Activated CD4-positive, alpha-beta T cell treated with anti-CD3 and anti-CD28 coated beads, Interleukin-2, amount 50 U/mL, for 48 hours (primary cell): ENCODE results near the gene EPS8L2.
"Not testable (repeated sequence)": the region's sequence is repeated elsewhere in the genome, so short reads cannot be mapped to it uniquely, and the experiment has no call there.

ENCODE experiments used
- DNase-seq, 2 experiments: peaks; one replicate each; pipeline ENCODE4 v3.0.0-alpha.2; 2020

Gene EPS8L2

GRCh38 chr11:705646-706438 is at the start of gene EPS8L2:
Gene EPS8L2 (plus strand): TSS chr11:706231. CDS start chr11:709408, 3,177 bp downstream.
- no peak for DNase-seq

DNA sequence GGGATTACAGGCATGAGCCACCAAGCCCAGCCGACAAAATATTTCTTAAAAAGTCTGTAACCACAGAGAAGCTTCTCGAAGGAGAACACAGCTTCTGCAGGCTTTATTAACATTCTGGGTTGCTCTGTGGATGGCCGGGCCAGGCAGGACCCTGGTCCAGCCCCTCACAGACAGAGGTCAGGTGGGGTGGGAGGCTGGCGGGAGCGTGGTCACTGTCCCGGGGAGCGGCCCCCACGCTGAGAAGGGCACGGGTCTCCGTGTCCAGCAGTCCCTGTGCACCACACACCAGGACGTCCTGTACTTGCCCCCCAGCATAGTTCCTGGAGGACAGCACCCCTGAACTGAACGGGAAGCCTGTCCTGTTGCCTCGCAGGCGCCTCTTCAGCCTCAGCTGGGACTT is 49.6 kb upstream of the EPS8L2 start:
- no peak for DNase-seq

DNA sequence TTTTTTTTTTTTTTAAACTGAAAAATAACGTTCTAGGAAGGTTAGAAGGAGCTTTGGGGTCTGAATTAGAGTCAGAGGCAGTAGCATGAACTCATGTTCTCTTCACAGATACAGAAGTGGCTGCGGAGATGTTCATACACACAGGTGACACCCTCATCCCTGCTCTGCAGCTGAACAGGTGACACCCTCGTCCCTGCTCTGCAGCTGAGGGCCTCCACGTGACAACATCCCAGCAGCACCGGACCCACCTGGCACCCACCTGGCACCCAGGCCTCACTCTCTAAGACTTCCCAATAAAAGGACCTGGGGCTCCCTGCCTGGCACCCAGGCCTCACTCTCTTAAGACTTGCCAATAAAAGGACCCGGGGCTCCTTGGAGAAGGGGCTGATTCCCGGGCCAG is 49.2 kb upstream of the EPS8L2 start:
- DNase-seq, result no peak

- no peak for DNase-seq
Observed at GRCh38 chr11:657691-658126, 48.3 kb upstream of the EPS8L2 start.

GRCh38 chr11:659532-660085 is 46.4 kb upstream of the EPS8L2 start:
- no peak for DNase-seq

GRCh38 chr11:660281-660680 is 45.8 kb upstream of the EPS8L2 start:
- no peak for DNase-seq

- DNase-seq, result no peak
Observed at GRCh38 chr11:660681-661444, 45.2 kb upstream of the EPS8L2 start.

DNA sequence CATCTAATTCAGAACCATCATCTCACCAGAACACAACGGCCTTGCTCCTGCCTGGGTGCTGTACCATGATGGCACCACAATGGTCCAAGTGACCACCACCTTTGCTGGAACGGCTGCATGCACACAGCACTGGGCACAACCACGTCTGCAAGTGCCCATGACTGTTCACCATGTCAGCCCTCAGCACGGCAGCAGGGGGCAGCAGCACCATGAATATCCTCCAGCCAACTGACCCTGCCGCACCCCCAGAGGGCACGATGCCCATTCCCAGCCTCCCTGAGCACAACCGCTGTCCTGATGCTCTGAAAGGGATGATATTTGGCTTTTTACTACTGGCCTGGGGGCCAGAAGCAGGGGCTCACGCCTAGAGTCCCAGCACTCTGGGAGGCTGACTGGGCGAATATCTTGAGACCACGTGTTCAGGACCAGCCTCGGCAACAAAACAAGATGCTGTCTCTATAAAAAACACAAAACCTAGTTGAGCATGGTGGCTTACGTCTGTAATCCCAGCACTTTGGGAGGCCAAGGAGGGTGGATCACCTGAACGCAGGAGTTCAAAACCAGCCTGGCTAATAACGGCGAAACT is 43.2 kb upstream of the EPS8L2 start:
- DNase-seq, result peak; percentile 46 to 56

- no peak for DNase-seq
Observed at GRCh38 chr11:665062-665703, 40.8 kb upstream of the EPS8L2 start.

DNA sequence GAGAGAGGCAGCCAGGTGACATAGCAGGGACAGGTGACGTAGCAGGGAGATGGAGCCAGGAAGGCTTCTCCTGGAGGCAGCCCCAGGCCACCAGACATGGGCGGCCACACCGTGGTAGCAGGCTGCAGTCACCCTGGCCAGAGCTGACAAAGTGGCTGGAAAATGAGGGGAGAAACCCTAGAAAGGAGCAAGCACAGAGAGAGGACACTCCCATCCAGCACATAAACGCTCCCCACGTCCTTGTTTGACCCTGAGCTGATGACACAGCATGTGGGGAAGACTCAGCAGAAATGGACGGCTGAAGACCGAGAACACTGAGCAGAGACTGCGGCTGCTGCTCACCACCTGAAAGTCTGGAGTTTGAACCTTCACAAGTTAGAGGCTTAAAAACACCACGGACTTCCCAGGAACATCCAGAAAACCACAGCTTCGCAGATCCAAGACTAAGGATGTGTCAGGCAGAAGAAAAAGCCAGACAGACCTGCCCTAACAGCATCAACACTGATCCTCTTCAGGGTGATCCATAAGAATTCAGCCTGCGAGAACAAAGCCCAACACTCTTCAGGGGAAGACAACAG is 40.2 kb upstream of the EPS8L2 start:
- DNase-seq, result no peak

- DNase-seq, result no peak
Observed at GRCh38 chr11:673866-674265, 32.2 kb upstream of the EPS8L2 start.

GRCh38 chr11:674406-674805 is 31.6 kb upstream of the EPS8L2 start:
- DNase-seq, result no peak

GRCh38 chr11:678297-678696 is 27.7 kb upstream of the EPS8L2 start:
- DNase-seq, result no peak

GRCh38 chr11:679271-680207 is 26.5 kb upstream of the EPS8L2 start:
- DNase-seq, result no peak

GRCh38 chr11:680476-680875 is 25.6 kb upstream of the EPS8L2 start:
- DNase-seq, result no peak

GRCh38 chr11:680970-681369 is 25.1 kb upstream of the EPS8L2 start:
- DNase-seq, result no peak

DNA sequence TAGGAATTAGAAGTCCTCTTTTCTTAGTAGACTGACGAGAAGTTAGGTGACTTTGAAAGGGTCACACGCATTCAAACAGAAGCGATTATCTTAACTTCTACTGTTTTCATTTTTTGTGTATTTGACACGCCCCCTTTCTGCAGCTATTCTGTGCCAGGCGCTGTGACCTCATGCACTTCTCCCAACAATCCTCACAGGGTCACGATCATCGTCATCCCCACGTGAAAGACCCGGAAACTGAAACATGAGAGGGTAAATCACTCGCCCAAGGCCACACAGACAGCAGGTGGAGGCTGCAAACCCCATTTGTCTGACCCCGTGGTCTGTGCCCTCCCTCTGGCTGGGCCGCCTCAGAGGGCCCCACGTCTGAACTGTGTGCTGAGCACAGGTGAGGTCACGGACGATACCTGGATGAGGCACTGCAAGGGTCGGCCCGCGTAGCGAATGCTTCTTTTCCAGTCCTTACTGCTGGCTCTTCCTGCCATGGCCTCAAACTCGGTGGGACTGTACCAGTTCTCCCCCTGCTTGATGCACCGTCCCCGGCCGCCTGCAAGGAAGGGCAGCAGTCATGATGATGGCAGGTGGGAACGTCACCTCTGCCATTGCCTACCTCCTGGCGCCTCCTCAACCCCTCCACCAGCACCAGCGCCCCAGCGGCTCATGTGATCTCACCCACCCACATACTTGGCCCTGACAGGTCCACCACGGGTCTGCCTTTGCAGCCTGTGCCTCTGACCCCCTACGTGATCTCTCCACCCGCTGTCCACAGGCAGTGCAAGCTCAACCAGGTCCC is 19.4 kb upstream of the EPS8L2 start:
- no peak for DNase-seq

DNA sequence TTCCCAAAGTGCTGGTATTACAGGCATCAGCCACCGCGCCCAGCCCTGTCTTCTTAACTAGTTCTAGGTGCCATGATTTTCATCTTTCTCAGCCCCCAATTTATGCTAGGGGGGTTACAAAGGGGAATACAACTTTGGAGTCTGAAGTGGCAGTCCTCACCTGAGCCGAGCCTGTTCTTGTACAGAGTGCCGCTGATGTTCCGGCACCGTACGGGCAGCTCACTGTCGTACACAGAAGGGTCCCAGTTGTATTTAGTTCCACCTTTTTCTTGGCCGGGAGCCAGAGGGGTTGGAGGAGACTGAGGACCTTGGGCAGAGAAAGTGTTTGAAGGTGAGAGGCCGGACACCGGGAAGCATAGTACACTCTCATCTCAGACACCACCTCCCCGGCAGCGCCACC is 18.3 kb upstream of the EPS8L2 start:
- DNase-seq, result no peak

GRCh38 chr11:688681-689080 is 17.4 kb upstream of the EPS8L2 start:
- no peak for DNase-seq

GRCh38 chr11:689625-690024 is 16.4 kb upstream of the EPS8L2 start:
- DNase-seq, result no peak

DNA sequence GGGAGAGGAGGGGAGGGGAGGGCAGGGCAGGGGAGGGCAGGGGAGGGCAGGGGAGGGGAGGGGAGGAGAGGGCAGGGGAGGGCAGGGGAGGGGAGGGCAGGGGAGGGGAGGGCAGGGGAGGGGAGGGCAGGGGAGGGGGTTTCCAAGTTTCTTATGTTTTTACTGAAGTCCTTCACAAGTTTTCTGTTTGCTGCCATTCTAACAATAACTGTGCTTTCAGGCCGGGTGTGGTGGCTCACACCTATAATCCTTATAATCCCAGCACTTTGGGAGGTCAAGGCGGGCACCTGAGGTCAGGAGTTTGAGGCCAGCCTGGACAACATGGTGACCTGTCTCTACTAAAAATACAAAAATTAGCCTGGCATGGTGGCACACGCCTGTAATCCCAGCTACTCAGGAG is 15.8 kb upstream of the EPS8L2 start:
- DNase-seq, result not testable (repeated sequence)
